H1 (cell line): Measurements from ENCODE around the gene ANGPTL2. TPM values are rescaled to one million over a fixed set of nuclear protein-coding genes. Genes with fewer than 3 reads are reported as not detected.

Experiments used
- CEBPB ChIP-seq: IDR thresholded peaks from 2 replicates; pipeline ENCODE4 v1.6.1; 2012; ENCODE audit warnings: low read depth, low read length
- EP300 ChIP-seq, 2 experiments: IDR thresholded peaks; 1 replicate in 1 of 2; 2 replicates in 1 of 2; pipeline ENCODE4 v1.6.1; 2011 to 2012; ENCODE audit warnings: low read depth in 2 of 2, low read length in 2 of 2, mild to moderate bottlenecking in 2 of 2, borderline replicate concordance in 1 of 2, inconsistent platforms in 1 of 2, moderate library complexity in 1 of 2
- JUND ChIP-seq: IDR thresholded peaks from 2 replicates; pipeline ENCODE4 v1.6.1; 2011; ENCODE audit warnings: mild to moderate bottlenecking, improper control_type of control experiment, low read length
- KDM4A ChIP-seq: IDR thresholded peaks from one replicate; pipeline ENCODE4 v1.7.1; 2012; ENCODE audit warnings: low read depth, mild to moderate bottlenecking, moderate library complexity, low read length, inconsistent platforms; ENCODE audit not compliant: severe bottlenecking
- polyA plus RNA-seq, 7 experiments: library from polyadenylated mRNA; depleted of rRNA in 3 of 7; stranded (reverse) in 5 of 7; unstranded in 2 of 7; fragments of >200 nt in 5 of 7; fragments of 200-250 nt in 2 of 7; gene quantifications; 1 replicate in 5 of 7; 2 replicates in 1 of 7; 4 replicates in 1 of 7; pipeline versions ENCODE4 v1.2.1 to v1.2.3, GENCODE V29; 2011 to 2013; ENCODE audit warnings: missing spikeins in 2 of 7, mixed read lengths in 2 of 7
- total RNA-seq: library from RNA; stranded (reverse); fragmentation: NEBNext Ultra II Directional; extraction: Animal tissue kit (Norgen Biotek cat#: 25700); gene quantifications from 2 replicates; pipeline ENCODE4 v1.2.1, GENCODE V29; 2021

ANGPTL2 gene
- total and polyA plus RNA-seq, 2 of the 8 experiments (the other 6 are each of a cell fraction or from before 2014, with no cell fraction given): 9.0 to 10.6 TPM

- TF ChIP-seq KDM4A (no peak), EP300 (IDR thresholded peaks at IDR 0.05; ENCODE audit: borderline replicate concordance in 1 of 2, low read depth in 2 of 2, low read length in 2 of 2) (no peak), JUND (no peak), CEBPB (no peak)
Observed at GRCh38 chr9:127116957-127117356, 5.5 kb downstream of the ANGPTL2 start (continued).
